Natural killer cell (primary cell): ENCODE results near the gene ATXN2. TPM values are rescaled to one million over a fixed set of nuclear protein-coding genes. Genes with fewer than 3 reads are reported as not detected.
"Not testable (repeated sequence)": the region's sequence is repeated elsewhere in the genome, so short reads cannot be mapped to it uniquely, and the experiment has no call there.

Experiments
- ATAC-seq, 3 donors: fragments of 150-1000 bp in 2 of 3; fragments of 200-7000 bp in 1 of 3; cut with Tn5 transposase; 1 replicate in 1 of 3; 2 replicates in 2 of 3; pipeline ENCODE4 v1.10.0; 2021; ENCODE audit warnings: mild to moderate bottlenecking in 2 of 3, moderate library complexity in 2 of 3
- DNase-seq, 2 donors: peaks; one replicate each; pipeline versions ENCODE4 v3.0.0 to v3.0.0-alpha.2; 2013 to 2021; ENCODE audit warnings: mixed read lengths in 1 of 2
- H3K27ac ChIP-seq: one replicate; pipeline ENCODE4 v1.5.1; 2013; ENCODE audit warnings: mild to moderate bottlenecking, low read length
- H3K27me3 ChIP-seq: one replicate; pipeline ENCODE4 v1.6.1; 2013; ENCODE audit warnings: low read length; ENCODE audit not compliant: control insufficient read depth, insufficient read depth
- H3K36me3 ChIP-seq: one replicate; pipeline ENCODE4 v1.6.1; 2013; ENCODE audit warnings: low read length; ENCODE audit not compliant: control insufficient read depth, insufficient read depth
- H3K4me1 ChIP-seq: one replicate; pipeline ENCODE4 v1.6.1; 2013; ENCODE audit warnings: low read length; ENCODE audit not compliant: control insufficient read depth, insufficient read depth
- H3K4me3 ChIP-seq: one replicate; pipeline ENCODE4 v1.5.1; 2013; ENCODE audit warnings: low read length
- H3K9me3 ChIP-seq: one replicate; pipeline ENCODE4 v1.6.1; 2013; ENCODE audit warnings: low read length; ENCODE audit not compliant: control insufficient read depth, insufficient read depth
- H3K27ac Mint-ChIP-seq, 2 donors: one replicate each; pipeline ENCODE4 v1.8.0; 2022; ENCODE audit warnings: mild to moderate bottlenecking in 2 of 2, mixed read lengths in 2 of 2, moderate library complexity in 1 of 2
- H3K27me3 Mint-ChIP-seq, 2 donors: one replicate each; pipeline ENCODE4 v1.8.0; 2022; ENCODE audit warnings: low read depth in 2 of 2, mixed read lengths in 2 of 2
- H3K36me3 Mint-ChIP-seq: one replicate; pipeline ENCODE4 v1.8.0; 2022; ENCODE audit warnings: mixed read lengths
- H3K4me1 Mint-ChIP-seq, 2 donors: one replicate each; pipeline ENCODE4 v1.8.0; 2022; ENCODE audit warnings: mixed read lengths in 2 of 2
- H3K4me3 Mint-ChIP-seq: one replicate; pipeline ENCODE4 v1.8.0; 2022; ENCODE audit warnings: mild to moderate bottlenecking, moderate library complexity, mixed read lengths
- H3K9me3 Mint-ChIP-seq, 2 donors: one replicate each; pipeline ENCODE4 v1.8.0; 2022; ENCODE audit warnings: mixed read lengths in 2 of 2
- CTCF ChIP-seq: fragments of 200-600 bp; IDR thresholded peaks from one replicate; pipeline ENCODE4 v1.8.0; 2022; ENCODE audit warnings: antibody characterized with exemption
- WGBS: methylation state at CpG from one replicate; pipeline ENCODE4 v1.1.7; 2013; ENCODE audit warnings: missing lambda C conversion rate; ENCODE audit not compliant: insufficient coverage; 5-methylcytosine and 5-hydroxymethylcytosine counted together
- intact Hi-C: fragments of 100-400 bp; cut with micrococcal nuclease; formaldehyde crosslinking; loops from one replicate; pipeline ENCODE4 v1.14.2; 2022
- total RNA-seq, 4 donors: library from RNA; stranded (reverse); fragments of 120-200 nt in 1 of 4; gene quantifications; one replicate each; pipeline versions ENCODE4 v1.2.3 to v1.2.4, GENCODE V29; 2013 to 2022

ATXN2 gene
- total RNA-seq, 3 donors from 2014 or later (not counting 1 experiment from before 2014, with no cell fraction given), result 44.9 to 56.5 (median 51.5) TPM

- no peaks in the 10 kb centered on the region for H3K36me3 ChIP-seq
- peak overlapping the region; percentile 93 for H3K4me3 ChIP-seq
- Mint-ChIP-seq H3K36me3 (no peaks in the 10 kb centered on the region), H3K4me1 (peaks cover 30 to 38% of the 10 kb centered on the region in 2 donors), H3K27ac (peak overlapping the region; percentile 76 to 79), H3K9me3 (no peaks in the 10 kb centered on the region), H3K27me3 (no peaks in the 10 kb centered on the region), H3K4me3 (peak overlapping the region; percentile 91)
- ATAC-seq (peak in 1 of 3 donors; percentile 15), DNase-seq (peak; percentile 32 to 44)
- TF ChIP-seq CTCF, result no peak
- H3K9me3 ChIP-seq, result no peaks in the 10 kb centered on the region
- H3K27ac ChIP-seq, result peak overlapping the region; percentile 35
- no peaks in the 10 kb centered on the region for H3K27me3 ChIP-seq
- intact Hi-C loops, result loop anchor here (2.0 kb wide), 1 partner anchor 89 kb away; the partner anchor contains the start of gene ACAD10
- H3K4me1 ChIP-seq, result peaks cover 24% of the 10 kb centered on the region
- WGBS, result 0% methylated on average over 60 of the region's 67 CpGs
These were observed 1.1 kb downstream of the ATXN2 start for GRCh38 chr12:111597831-111598636.

- Histone ChIP-seq H3K4me3 (peak overlapping the region; percentile 93), H3K27ac (peak overlapping the region; percentile 35), H3K27me3 (no peaks in the 10 kb centered on the region), H3K9me3 (no peaks in the 10 kb centered on the region), H3K36me3 (no peaks in the 10 kb centered on the region), H3K4me1 (peaks cover 24% of the 10 kb centered on the region)
- ATAC-seq (no peak), DNase-seq (peak in 1 of 2 donors; percentile 38)
- peak overlapping the region; percentile 76 to 79 for H3K27ac Mint-ChIP-seq
- H3K4me3 Mint-ChIP-seq, result peak overlapping the region; percentile 91
- intact Hi-C loops, result no loop called here
- TF ChIP-seq CTCF, result no peak
- no peaks in the 10 kb centered on the region for H3K9me3 Mint-ChIP-seq
- no peaks in the 10 kb centered on the region for H3K36me3 Mint-ChIP-seq
- H3K4me1 Mint-ChIP-seq, result peaks cover 30 to 38% of the 10 kb centered on the region in 2 donors
- 7% methylated on average over 33 of the region's 33 CpGs for WGBS
- H3K27me3 Mint-ChIP-seq, result no peaks in the 10 kb centered on the region
These were observed 1.9 kb downstream of the ATXN2 start for GRCh38 chr12:111596985-111597830.

GRCh38 chr12:111595341-111595835, 3.7 kb downstream of the ATXN2 start:
- H3K4me1 ChIP-seq, result peaks cover 24% of the 10 kb centered on the region
- DNase-seq, H3K36me3 Mint-ChIP-seq, H3K36me3 ChIP-seq, H3K27me3 Mint-ChIP-seq, H3K27ac ChIP-seq, H3K9me3 ChIP-seq, intact Hi-C loops, H3K27ac Mint-ChIP-seq, H3K4me3 ChIP-seq, H3K9me3 Mint-ChIP-seq, ATAC-seq, H3K27me3 ChIP-seq: not testable (repeated sequence)
- Mint-ChIP-seq H3K4me3 (peak overlapping the region; percentile 17), H3K4me1 (peaks cover 30 to 38% of the 10 kb centered on the region in 2 donors)
- 96% methylated on average over 14 of the region's 15 CpGs for WGBS

GRCh38 chr12:111591399-111592010, 7.6 kb downstream of the ATXN2 start:
- H3K36me3 Mint-ChIP-seq, intact Hi-C loops, H3K27ac ChIP-seq, H3K9me3 Mint-ChIP-seq, H3K9me3 ChIP-seq, H3K27me3 ChIP-seq, H3K4me3 ChIP-seq, H3K4me1 ChIP-seq, DNase-seq, H3K36me3 ChIP-seq, ATAC-seq, H3K4me3 Mint-ChIP-seq, H3K27ac Mint-ChIP-seq, H3K27me3 Mint-ChIP-seq: not testable (repeated sequence)
- H3K4me1 Mint-ChIP-seq, result peaks cover 17 to 22% of the 10 kb centered on the region in 2 donors
- 93% methylated on average over 6 of the region's 6 CpGs for WGBS
